Esophagus muscularis mucosa (tissue), 4 donors: ENCODE data around the gene PLCH2. TPM values are rescaled to one million over a fixed set of nuclear protein-coding genes. Genes with fewer than 3 reads are reported as not detected.

Experiments used
- DNase-seq: peaks from one replicate; pipeline ENCODE4 v3.0.0-alpha.2; 2017; ENCODE audit errors: extremely low spot score
- H3K27ac ChIP-seq, 4 donors: fragments of 200-600 bp; sonication (generic); replicated peaks in 1 of 4; 1 replicate in 3 of 4; 2 replicates in 1 of 4; pipeline ENCODE4 v1.5.1; 2016 to 2019; ENCODE audit warnings: mild to moderate bottlenecking in 1 of 4
- H3K27me3 ChIP-seq, 4 donors: fragments of 200-600 bp; sonication (generic); one replicate each; pipeline versions ENCODE4 v1.5.1 to v1.6.0; 2016 to 2019
- H3K36me3 ChIP-seq, 4 donors: fragments of 200-600 bp; sonication (generic); one replicate each; pipeline ENCODE4 v1.5.1; 2016 to 2019
- H3K4me1 ChIP-seq, 4 donors: fragments of 200-600 bp; sonication (generic); one replicate each; pipeline ENCODE4 v1.5.1; 2016 to 2019
- H3K4me3 ChIP-seq, 4 donors: fragments of 200-600 bp; sonication (generic); 1 replicate in 2 of 4; 2 replicates in 2 of 4; pipeline ENCODE4 v1.5.1; 2016 to 2019; ENCODE audit warnings: mild to moderate bottlenecking in 4 of 4, moderate library complexity in 1 of 4
- H3K9me3 ChIP-seq, 4 donors: fragments of 200-600 bp; sonication (generic); 1 replicate in 3 of 4; 2 replicates in 1 of 4; pipeline ENCODE4 v1.5.1; 2016 to 2019
- EP300 ChIP-seq: sonication (generic); formaldehyde crosslinking; IDR thresholded peaks from one replicate; pipeline ENCODE4 v1.6.1; 2017; ENCODE audit warnings: antibody characterized with exemption
- POLR2A ChIP-seq: fragments of 450-650 bp; IDR thresholded peaks from one replicate; pipeline ENCODE4 v1.6.1; 2017; ENCODE audit warnings: antibody characterized with exemption, moderate library complexity, mild to moderate bottlenecking, low read depth
- POLR2AphosphoS5 ChIP-seq, 2 donors: sonication (generic); formaldehyde crosslinking; IDR thresholded peaks; one replicate each; pipeline ENCODE4 v1.6.1; 2017; ENCODE audit warnings: antibody characterized with exemption in 2 of 2
- WGBS: methylation state at CpG from one replicate; pipeline ENCODE4 v1.1.5; 2018; 5-methylcytosine and 5-hydroxymethylcytosine counted together
- intact Hi-C: fragments of 100-400 bp; cut with DNase I; formaldehyde crosslinking; loops from one replicate; pipeline ENCODE4 v1.15.1; 2023
- total RNA-seq, 4 donors: library from RNA; depleted of rRNA; stranded (reverse); fragments of >200 nt; gene quantifications; one replicate each; pipeline versions ENCODE4 v1.1.0 to v1.2.1, GENCODE V29; 2016
- TF ChIP-seq, protein P1 (sequence below), 3 experiments: fragments of 200-600 bp in 2 of 3; fragments of 450-650 bp in 1 of 3; sonication (generic) in 2 of 3; IDR thresholded peaks; one replicate each; pipeline ENCODE4 v1.5.1; 2017 to 2019; ENCODE audit warnings: antibody characterized with exemption in 3 of 3, mild to moderate bottlenecking in 2 of 3, moderate library complexity in 1 of 3

Gene PLCH2
- total RNA-seq, 4 donors from 2014 or later, result 0.06 to 0.42 (median 0.26) TPM

DNA sequence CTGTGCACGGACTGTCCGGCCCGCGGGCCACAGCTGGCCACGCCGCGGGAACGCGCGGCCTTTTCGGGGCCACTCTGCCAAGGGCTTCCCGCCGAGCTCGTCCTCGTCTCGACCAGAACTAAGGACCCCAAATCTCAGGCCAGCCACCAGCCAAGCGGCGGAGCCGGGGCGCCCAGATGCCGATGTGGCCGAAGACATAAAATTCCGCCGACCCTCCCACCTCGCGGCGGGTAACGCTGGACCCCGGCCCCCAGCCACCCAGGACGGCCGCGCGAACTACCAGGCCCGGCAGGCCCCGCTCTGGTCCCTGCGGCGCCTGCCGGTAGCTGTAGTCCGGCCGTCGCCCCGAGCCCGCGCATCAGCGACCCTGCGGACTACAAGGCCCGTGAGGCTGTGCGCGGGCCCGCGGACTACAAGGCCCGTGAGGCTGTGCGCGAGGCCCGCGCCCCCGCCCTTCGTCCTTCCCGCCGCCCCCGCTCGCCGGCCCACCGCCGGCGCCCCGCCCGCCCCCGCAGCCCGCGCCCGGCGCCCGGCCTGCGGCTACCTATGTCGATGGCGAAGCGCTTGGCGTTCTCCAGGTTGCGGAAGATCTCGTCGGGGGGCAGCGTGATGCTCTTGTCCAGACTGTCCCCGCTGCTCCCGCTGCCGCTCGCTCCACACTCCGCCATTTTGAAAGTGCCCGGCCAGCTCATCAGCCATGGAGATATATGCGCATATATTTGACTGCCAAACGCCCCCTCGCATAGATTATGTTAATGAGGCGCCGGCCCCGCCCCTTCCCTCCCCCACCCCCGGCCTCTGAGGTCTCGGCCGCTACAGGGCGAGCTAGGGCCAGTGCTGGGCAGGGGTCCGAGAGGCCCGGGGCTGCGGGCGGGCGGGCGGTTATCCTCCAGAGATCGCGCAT is 50.1 kb downstream of the PLCH2 start, which contains the start of gene PANK4:
PANK4 (minus strand) TSS at position 677 of the 904 bp plus-strand sequence; CDS start at position 668, 9 bp downstream.
- peaks cover 59 to 81% (median 76%) of the 10 kb centered on the region in 4 donors for H3K4me1 ChIP-seq
- peaks cover 5 to 6% (median 6%) of the 10 kb centered on the region in 4 donors for H3K36me3 ChIP-seq
- peaks cover 7 to 38% (median 21%) of the 10 kb centered on the region in 4 donors for H3K27me3 ChIP-seq
- no peaks in the 10 kb centered on the region for H3K9me3 ChIP-seq
- peak within 1 kb of the TSS; percentile 75 to 85 (median 81) for H3K27ac ChIP-seq
- H3K4me3 ChIP-seq, result peak within 1 kb of the TSS; percentile 77 to 94 (median 88)
- TF ChIP-seq, protein P1, sequence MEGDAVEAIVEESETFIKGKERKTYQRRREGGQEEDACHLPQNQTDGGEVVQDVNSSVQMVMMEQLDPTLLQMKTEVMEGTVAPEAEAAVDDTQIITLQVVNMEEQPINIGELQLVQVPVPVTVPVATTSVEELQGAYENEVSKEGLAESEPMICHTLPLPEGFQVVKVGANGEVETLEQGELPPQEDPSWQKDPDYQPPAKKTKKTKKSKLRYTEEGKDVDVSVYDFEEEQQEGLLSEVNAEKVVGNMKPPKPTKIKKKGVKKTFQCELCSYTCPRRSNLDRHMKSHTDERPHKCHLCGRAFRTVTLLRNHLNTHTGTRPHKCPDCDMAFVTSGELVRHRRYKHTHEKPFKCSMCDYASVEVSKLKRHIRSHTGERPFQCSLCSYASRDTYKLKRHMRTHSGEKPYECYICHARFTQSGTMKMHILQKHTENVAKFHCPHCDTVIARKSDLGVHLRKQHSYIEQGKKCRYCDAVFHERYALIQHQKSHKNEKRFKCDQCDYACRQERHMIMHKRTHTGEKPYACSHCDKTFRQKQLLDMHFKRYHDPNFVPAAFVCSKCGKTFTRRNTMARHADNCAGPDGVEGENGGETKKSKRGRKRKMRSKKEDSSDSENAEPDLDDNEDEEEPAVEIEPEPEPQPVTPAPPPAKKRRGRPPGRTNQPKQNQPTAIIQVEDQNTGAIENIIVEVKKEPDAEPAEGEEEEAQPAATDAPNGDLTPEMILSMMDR (IDR thresholded peaks at IDR 0.05), result peak in 1 of 3 experiments; percentile 17
- TF ChIP-seq POLR2A, result no peak
- TF ChIP-seq EP300, result no peak
- peak; percentile 69 to 84 for TF ChIP-seq POLR2AphosphoS5 (IDR thresholded peaks at IDR 0.05)
- DNase-seq, result peak; percentile 99
- intact Hi-C loops, result loop anchor here (5.0 kb wide), 1 partner anchor 114 kb away; the partner anchor contains the start of gene PEX10
- WGBS, result 2% methylated on average over 24 of the region's 107 CpGs

DNA sequence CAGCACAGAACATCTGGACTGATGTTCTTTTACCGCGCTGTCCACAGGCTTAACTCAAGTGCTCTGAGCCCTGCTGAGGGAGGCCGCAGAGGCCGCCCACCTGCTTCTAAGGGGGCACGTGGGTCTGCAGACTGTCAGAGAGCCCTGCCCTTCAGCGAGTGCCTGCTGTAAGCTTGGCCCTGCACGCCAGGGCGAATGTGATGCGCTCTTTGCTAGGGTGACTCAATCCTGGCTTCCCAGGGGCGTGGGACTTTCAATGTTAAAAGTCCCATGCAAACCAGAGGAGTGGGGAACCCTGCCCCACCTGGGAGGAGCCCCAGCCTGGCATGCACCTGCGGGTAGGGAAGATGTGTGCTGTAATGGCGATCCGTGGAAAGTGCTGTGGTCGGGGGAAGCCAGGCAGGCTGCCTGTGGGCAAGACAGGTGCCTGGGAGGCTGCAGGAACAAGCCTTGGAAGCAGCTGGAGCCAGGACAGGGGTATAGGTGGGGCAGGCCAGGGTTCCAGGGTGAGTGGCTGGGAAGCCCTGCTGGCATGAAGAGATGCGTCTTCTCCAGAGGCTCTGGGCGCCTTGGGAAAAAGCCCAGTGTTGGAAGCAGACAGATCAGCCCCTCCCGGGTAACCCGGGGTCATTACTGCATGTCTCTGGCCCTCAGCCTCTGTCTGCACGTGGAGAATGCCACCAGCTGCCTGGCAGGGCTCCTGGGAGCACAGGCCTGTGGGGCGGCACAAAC is 50.9 kb downstream of the PLCH2 start:
- Histone ChIP-seq H3K36me3 (no peaks in the 10 kb centered on the region), H3K4me3 (peak overlapping the region; percentile 77 to 94 (median 88)), H3K27me3 (peaks cover 7 to 46% (median 29%) of the 10 kb centered on the region in 4 donors), H3K4me1 (peaks cover 61 to 89% (median 79%) of the 10 kb centered on the region in 4 donors), H3K9me3 (no peaks in the 10 kb centered on the region), H3K27ac (peak overlapping the region; percentile 75 to 85 (median 81))
- DNase-seq, result no peak
- no peak for TF ChIP-seq POLR2A
- TF ChIP-seq, protein P1 (IDR thresholded peaks at IDR 0.05), result no peak
- TF ChIP-seq EP300, result no peak
- TF ChIP-seq POLR2AphosphoS5 (IDR thresholded peaks at IDR 0.05), result no peak
- intact Hi-C loops, result loop anchor here (5.0 kb wide), 1 partner anchor 115 kb away; the partner anchor contains the start of gene PEX10
- WGBS, result 42% methylated on average over 16 of the region's 20 CpGs

DNA sequence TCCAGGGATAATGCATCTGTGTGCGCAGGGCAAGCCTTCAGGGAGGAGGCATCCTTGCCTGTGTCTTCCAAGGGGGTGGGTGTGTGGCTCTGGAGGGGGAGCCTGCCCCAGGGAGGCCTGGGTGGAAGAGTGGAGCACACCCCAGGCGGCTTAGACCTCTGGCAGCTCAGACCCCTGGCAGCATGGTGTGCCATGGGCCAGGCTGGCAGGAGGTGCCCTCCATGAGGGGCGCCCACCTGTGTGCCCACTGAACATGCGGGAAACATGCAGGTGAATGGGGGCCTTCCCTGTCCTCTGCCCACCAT is 51.4 kb downstream of the PLCH2 start:
- TF ChIP-seq POLR2AphosphoS5 (IDR thresholded peaks at IDR 0.05) (no peak), POLR2A (no peak), EP300 (no peak)
- TF ChIP-seq, protein P1 (IDR thresholded peaks at IDR 0.05), result no peak

DNA sequence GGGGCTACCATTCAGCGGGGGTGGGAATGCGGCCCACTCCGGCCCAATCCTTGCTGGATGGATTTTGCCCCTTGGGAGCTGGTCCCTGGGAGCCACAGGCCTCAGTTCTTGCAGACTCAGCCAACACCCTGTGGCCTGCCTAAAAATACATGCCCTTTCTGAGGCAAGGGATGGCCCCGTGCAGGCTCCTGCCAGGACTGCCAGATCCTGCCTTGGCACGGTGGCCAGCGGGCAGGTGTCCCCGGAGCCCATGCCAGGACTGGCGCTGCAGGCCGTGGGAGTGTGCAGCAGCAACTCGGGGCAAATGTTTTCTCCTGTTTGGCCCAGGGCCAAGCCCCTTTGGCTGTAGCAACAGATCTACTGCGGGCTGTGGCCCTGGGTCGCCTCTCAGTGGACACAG is 51.9 kb downstream of the PLCH2 start:
- intact Hi-C loops, result loop anchor here (5.0 kb wide), 1 partner anchor 116 kb away; the partner anchor contains the start of gene PEX10
- H3K27me3 ChIP-seq, result peaks cover 7 to 56% (median 34%) of the 10 kb centered on the region in 4 donors
- no peak for DNase-seq
- no peak overlapping the region for H3K4me3 ChIP-seq
- no peaks in the 10 kb centered on the region for H3K9me3 ChIP-seq
- 88% methylated on average over 9 of the region's 12 CpGs for WGBS
- no peaks in the 10 kb centered on the region for H3K36me3 ChIP-seq
- no peak overlapping the region for H3K27ac ChIP-seq
- H3K4me1 ChIP-seq, result peaks cover 61 to 86% (median 77%) of the 10 kb centered on the region in 4 donors
- TF ChIP-seq EP300, result no peak
- TF ChIP-seq, protein P1 (IDR thresholded peaks at IDR 0.05), result no peak
- no peak for TF ChIP-seq POLR2AphosphoS5 (IDR thresholded peaks at IDR 0.05)
- no peak for TF ChIP-seq POLR2A

More for the DNA sequence above, 51.4 kb downstream of the PLCH2 start:
- H3K4me1 ChIP-seq, result peaks cover 61 to 90% (median 79%) of the 10 kb centered on the region in 4 donors
- intact Hi-C loops, result loop anchor here (5.0 kb wide), 1 partner anchor 115 kb away; the partner anchor contains the start of gene PEX10
- H3K27ac ChIP-seq, result no peak overlapping the region
- H3K36me3 ChIP-seq, result no peaks in the 10 kb centered on the region
- H3K9me3 ChIP-seq, result no peaks in the 10 kb centered on the region
- H3K27me3 ChIP-seq, result peaks cover 7 to 51% (median 31%) of the 10 kb centered on the region in 4 donors
- no peak overlapping the region for H3K4me3 ChIP-seq
- no CpG with 5 or more reads among the region's 4 CpGs for WGBS
- no peak for DNase-seq
